NCI-H82 treated with DMSO at 0.1 percent for 48 hours (cell line): ENCODE results near the gene AMMECR1.
A peak's percentile ranks its signal among the peaks of the same experiment; 100 is the strongest.
"Not testable (repeated sequence)": the region's sequence is repeated elsewhere in the genome, so short reads cannot be mapped to it uniquely, and the experiment has no call there.

ENCODE experiments used
- DNase-seq: peaks from one replicate; lab custom pipeline; 2025; ENCODE audit not compliant: unreplicated experiment; lab: John Stamatoyannopoulos, UW

Gene AMMECR1

GRCh38 chrX:110173192-110174175, 144.4 kb downstream of the AMMECR1 start:
- DNase-seq = no peak

GRCh38 chrX:110172215-110172614, 145.7 kb downstream of the AMMECR1 start:
- no peak for DNase-seq

- DNase-seq = no peak
Measured at GRCh38 chrX:110171442-110171841, 146.4 kb downstream of the AMMECR1 start.

GRCh38 chrX:110170029-110170428, 147.9 kb downstream of the AMMECR1 start:
- no peak for DNase-seq

- DNase-seq = no peak
Measured at GRCh38 chrX:110168585-110168984, 149.3 kb downstream of the AMMECR1 start.

- DNase-seq = no peak
Measured at GRCh38 chrX:110167952-110168451, 149.9 kb downstream of the AMMECR1 start.

- no peak for DNase-seq
Measured at GRCh38 chrX:110163488-110163887, 154.4 kb downstream of the AMMECR1 start.

- DNase-seq = no peak
Measured at GRCh38 chrX:110162867-110163266, 155.0 kb downstream of the AMMECR1 start.

- no peak for DNase-seq
Measured at GRCh38 chrX:110162131-110162530, 155.8 kb downstream of the AMMECR1 start.

GRCh38 chrX:110161361-110161686, 156.6 kb downstream of the AMMECR1 start:
- no peak for DNase-seq

- DNase-seq = no peak
Measured at GRCh38 chrX:110159865-110160264, 158.0 kb downstream of the AMMECR1 start.

- no peak for DNase-seq
Measured at GRCh38 chrX:110159235-110159634, 158.7 kb downstream of the AMMECR1 start.

GRCh38 chrX:110157444-110157843, 160.4 kb downstream of the AMMECR1 start:
- no peak for DNase-seq

- no peak for DNase-seq
Measured at GRCh38 chrX:110156167-110156754, 161.6 kb downstream of the AMMECR1 start.

- DNase-seq = no peak
Measured at GRCh38 chrX:110155759-110156158, 162.1 kb downstream of the AMMECR1 start.

GRCh38 chrX:110154328-110154727, 163.6 kb downstream of the AMMECR1 start:
- not testable (repeated sequence) for DNase-seq

- no peak for DNase-seq
Measured at GRCh38 chrX:110153896-110154295, 164.0 kb downstream of the AMMECR1 start.

GRCh38 chrX:110153244-110153643, 164.6 kb downstream of the AMMECR1 start:
- no peak for DNase-seq

- peak; percentile 5 for DNase-seq
Measured at GRCh38 chrX:110146521-110146920, 171.4 kb downstream of the AMMECR1 start.

GRCh38 chrX:110145854-110146253, 172.0 kb downstream of the AMMECR1 start:
- DNase-seq = no peak

- no peak for DNase-seq
Measured at GRCh38 chrX:110145311-110145710, 172.6 kb downstream of the AMMECR1 start.
